ENCODE results near the gene KLHL42. TPM values are rescaled to one million over a fixed set of nuclear protein-coding genes. Genes with fewer than 3 reads are reported as not detected.

The KLHL42 gene
- total and polyA plus RNA-seq, 2 of the 13 experiments (the other 11 are each of a cell fraction or from before 2014, with no cell fraction given) = 13.5 to 14.0 TPM

- TF ChIP-seq ZNF496 (CRISPR knock-in tag; IDR thresholded peaks at IDR 0.05; ENCODE audit: insufficient replicate concordance) (no peak), GRHL1 (CRISPR knock-in tag; conservative IDR thresholded peaks at IDR 0.05) (no peak), SSRP1 (CRISPR knock-in tag; IDR thresholded peaks at IDR 0.05) (no peak), IRF9 (CRISPR knock-in tag; IDR thresholded peaks at IDR 0.05; ENCODE audit: borderline replicate concordance) (0 out of 2 replicates have a peak, but pooled peaks have one; percentile 49), ISX (CRISPR knock-in tag; conservative IDR thresholded peaks at IDR 0.05) (peak; percentile 29; the same call in 1 of the 2 replicates), ZNF441 (CRISPR knock-in tag; IDR thresholded peaks at IDR 0.05; ENCODE audit: borderline replicate concordance) (0 out of 2 replicates have a peak, but pooled peaks have one; percentile 55), POGZ (CRISPR knock-in tag; IDR thresholded peaks at IDR 0.05) (peak; percentile 55; the same call in 1 of the 2 replicates), NFE2L1 (CRISPR knock-in tag; IDR thresholded peaks at IDR 0.05; ENCODE audit: borderline replicate concordance) (no peak), POGK (CRISPR knock-in tag; conservative IDR thresholded peaks at IDR 0.05) (peak; percentile 60), ZNF772 (CRISPR knock-in tag; IDR thresholded peaks at IDR 0.05) (peak; percentile 31; the same call in 1 of the 2 replicates), ZNF253 (CRISPR knock-in tag; IDR thresholded peaks at IDR 0.05; ENCODE audit: borderline replicate concordance) (0 out of 2 replicates have a peak, but pooled peaks have one; percentile 31), ZNF431 (CRISPR knock-in tag; IDR thresholded peaks at IDR 0.05; ENCODE audit: borderline replicate concordance, low read depth) (peak; percentile 34; the same call in 1 of the 2 replicates), JUND (CRISPR knock-in tag; IDR thresholded peaks at IDR 0.05) (peak; percentile 22; the same call in 1 of the 2 replicates), ZNF235 (CRISPR knock-in tag; IDR thresholded peaks at IDR 0.05; ENCODE audit: borderline replicate concordance) (peak; percentile 96; the same call in 1 of the 2 replicates), HOXA3 (CRISPR knock-in tag; IDR thresholded peaks at IDR 0.05) (peak; percentile 19; the same call in 1 of the 2 replicates), ZNF629 (CRISPR knock-in tag; conservative IDR thresholded peaks at IDR 0.05) (0 out of 2 replicates have a peak, but pooled peaks have one; percentile 7), ZNF704 (CRISPR knock-in tag; IDR thresholded peaks at IDR 0.05; ENCODE audit: borderline replicate concordance) (peak; percentile 76), ZNF18 (CRISPR knock-in tag; IDR thresholded peaks at IDR 0.05; ENCODE audit: insufficient replicate concordance) (peak; percentile 73), ZKSCAN8 (CRISPR knock-in tag; IDR thresholded peaks at IDR 0.05; ENCODE audit: borderline replicate concordance) (no peak), PAF1 (CRISPR knock-in tag; IDR thresholded peaks at IDR 0.05) (no peak), SRF (IDR thresholded peaks at IDR 0.05; ENCODE audit: low read depth, low read length) (0 out of 2 replicates have a peak, but pooled peaks have one; percentile 46)
Measured at GRCh38 chr12:27779920-27780611, at the start of gene KLHL42, which contains the start of gene MANSC4 (continued).
